ENCODE data around the gene SEC16A.

- TF ChIP-seq POLR2A (IDR thresholded peaks at IDR 0.05), result no peak
- no peak for TF ChIP-seq CTCF (IDR thresholded peaks at IDR 0.05)
These were observed 25.1 kb upstream of the SEC16A start for GRCh38 chr9:136507992-136508375.
